Measurements from ENCODE around the gene ARF1. TPM values are rescaled to one million over a fixed set of nuclear protein-coding genes. Genes with fewer than 3 reads are reported as not detected.

ARF1 gene
- total RNA-seq, 1 experiment from 2014 or later: 413 TPM

GRCh38 chr1:228074954-228075730 is 7.4 kb upstream of the ARF1 start:
- no peak for DNase-seq
- Histone ChIP-seq H3K36me3 (no peaks in the 10 kb centered on the region; the same call in 1 of the 2 replicates), H3K9me3 (no peaks in the 10 kb centered on the region), H3K4me3 (no peak overlapping the region), H3K27me3 (no peaks in the 10 kb centered on the region)

- Histone ChIP-seq H3K36me3 (no peaks in the 10 kb centered on the region; the same call in 1 of the 2 replicates), H3K4me3 (no peak overlapping the region), H3K27me3 (no peaks in the 10 kb centered on the region), H3K9me3 (no peaks in the 10 kb centered on the region)
- DNase-seq: no peak
Measured at GRCh38 chr1:228075801-228076271, 6.7 kb upstream of the ARF1 start.

GRCh38 chr1:228076796-228077430 is 5.6 kb upstream of the ARF1 start:
- no peaks in the 10 kb centered on the region for H3K27me3 ChIP-seq

GRCh38 chr1:228077565-228078330 is 4.8 kb upstream of the ARF1 start:
- Histone ChIP-seq H3K9me3 (no peaks in the 10 kb centered on the region), H3K27me3 (no peaks in the 10 kb centered on the region), H3K36me3 (no peaks in the 10 kb centered on the region; the same call in 1 of the 2 replicates), H3K4me3 (no peak overlapping the region)
- DNase-seq: no peak

More at GRCh38 chr1:228076796-228077430, 5.6 kb upstream of the ARF1 start:
- H3K36me3 ChIP-seq: no peaks in the 10 kb centered on the region; the same call in 1 of the 2 replicates
- H3K4me3 ChIP-seq: no peak overlapping the region
- no peak for DNase-seq
- H3K9me3 ChIP-seq: no peaks in the 10 kb centered on the region

- no peak overlapping the region for H3K4me3 ChIP-seq
- no peaks in the 10 kb centered on the region for H3K27me3 ChIP-seq
- H3K36me3 ChIP-seq: peaks cover 12% of the 10 kb centered on the region
- H3K9me3 ChIP-seq: no peaks in the 10 kb centered on the region
- DNase-seq: no peak
Measured at GRCh38 chr1:228079013-228079412, 3.5 kb upstream of the ARF1 start.

- H3K36me3 ChIP-seq: peaks cover 19% of the 10 kb centered on the region
- H3K4me3 ChIP-seq: no peak overlapping the region
- no peak for DNase-seq
- no peaks in the 10 kb centered on the region for H3K27me3 ChIP-seq
- no peaks in the 10 kb centered on the region for H3K9me3 ChIP-seq
Measured at GRCh38 chr1:228079601-228080263, 2.8 kb upstream of the ARF1 start.

GRCh38 chr1:228081144-228081543 is 1.4 kb upstream of the ARF1 start:
- H3K36me3 ChIP-seq: peaks cover 32% of the 10 kb centered on the region
- no peaks in the 10 kb centered on the region for H3K9me3 ChIP-seq
- DNase-seq: no peak
- H3K27me3 ChIP-seq: no peaks in the 10 kb centered on the region
- H3K4me3 ChIP-seq: peak overlapping the region; percentile 100

GRCh38 chr1:228081578-228082213 is 812 bp upstream of the ARF1 start:
- H3K9me3 ChIP-seq: no peaks in the 10 kb centered on the region
- H3K27me3 ChIP-seq: no peaks in the 10 kb centered on the region
- no peak for DNase-seq
- H3K36me3 ChIP-seq: peaks cover 35% of the 10 kb centered on the region
- H3K4me3 ChIP-seq: peak overlapping the region; percentile 100

- Histone ChIP-seq H3K4me3 (peak overlapping the region; percentile 100), H3K27me3 (no peaks in the 10 kb centered on the region), H3K36me3 (peaks cover 49% of the 10 kb centered on the region), H3K9me3 (no peaks in the 10 kb centered on the region)
- peak; percentile 74 for DNase-seq
Measured at GRCh38 chr1:228082918-228083870, 686 bp downstream of the ARF1 start.

- no peaks in the 10 kb centered on the region for H3K9me3 ChIP-seq
- peak overlapping the region; percentile 100 for H3K4me3 ChIP-seq
- DNase-seq: no peak
Measured at GRCh38 chr1:228083871-228084278, 1.4 kb downstream of the ARF1 start.

GRCh38 chr1:228084325-228084724 is 1.8 kb downstream of the ARF1 start:
- peak overlapping the region; percentile 100 for H3K4me3 ChIP-seq
- peaks cover 60% of the 10 kb centered on the region for H3K36me3 ChIP-seq
- DNase-seq: no peak
- H3K27me3 ChIP-seq: no peaks in the 10 kb centered on the region
- H3K9me3 ChIP-seq: no peaks in the 10 kb centered on the region

More at GRCh38 chr1:228083871-228084278, 1.4 kb downstream of the ARF1 start:
- Histone ChIP-seq H3K27me3 (no peaks in the 10 kb centered on the region), H3K36me3 (peaks cover 56% of the 10 kb centered on the region)

GRCh38 chr1:228084797-228085196 is 2.3 kb downstream of the ARF1 start:
- H3K36me3 ChIP-seq: peaks cover 65% of the 10 kb centered on the region
- no peaks in the 10 kb centered on the region for H3K9me3 ChIP-seq
- H3K27me3 ChIP-seq: no peaks in the 10 kb centered on the region
- H3K4me3 ChIP-seq: peak overlapping the region; percentile 100
- no peak for DNase-seq

- Histone ChIP-seq H3K36me3 (peaks cover 71% of the 10 kb centered on the region), H3K4me3 (peak overlapping the region; percentile 100), H3K9me3 (no peaks in the 10 kb centered on the region), H3K27me3 (no peaks in the 10 kb centered on the region)
- peak; percentile 30 for DNase-seq
Measured at GRCh38 chr1:228085287-228085951, 2.9 kb downstream of the ARF1 start.

GRCh38 chr1:228087771-228088251 is 5.3 kb downstream of the ARF1 start:
- Histone ChIP-seq H3K4me3 (peak overlapping the region; percentile 2; the same call in 1 of the 2 replicates), H3K27me3 (no peaks in the 10 kb centered on the region), H3K36me3 (peaks cover 95% of the 10 kb centered on the region), H3K9me3 (peaks cover 7% of the 10 kb centered on the region)
- peak; percentile 85 for DNase-seq
